Fibroblast of lung (primary cell): Measurements from ENCODE around the gene USPL1.

ENCODE experiments used
- CTCF ChIP-seq, 2 donors: IDR thresholded peaks in 1 of 2; conservative IDR thresholded peaks in 1 of 2; 1 replicate in 1 of 2; 2 replicates in 1 of 2; pipeline ENCODE4 v1.5.1; 2011 to 2012; ENCODE audit warnings: low read length in 2 of 2, control low read depth in 1 of 2, inconsistent platforms in 1 of 2, low read depth in 1 of 2, mild to moderate bottlenecking in 1 of 2
- EZH2 ChIP-seq: IDR thresholded peaks from 2 replicates; pipeline ENCODE4 v1.5.1; 2012; ENCODE audit warnings: low read length, control low read depth, mild to moderate bottlenecking; ENCODE audit errors: missing control alignments

GRCh38 chr13:30624630-30625029 lies 6.9 kb downstream of the USPL1 start:
- TF ChIP-seq CTCF (conservative IDR thresholded peaks at IDR 0.05 in 1 of 2, IDR thresholded peaks at IDR 0.05 in 1 of 2; ENCODE audit: low read depth in 1 of 2, low read length in 2 of 2) (no peak), EZH2 (no peak)
